ENCODE measurements around the gene ARF1. TPM values are rescaled to one million over a fixed set of nuclear protein-coding genes. Genes with fewer than 3 reads are reported as not detected.

Gene ARF1
- polyA plus RNA-seq, 1 donor (not counting 4 experiments of a cell fraction or from before 2014, with no cell fraction given): 295 TPM

- dilution Hi-C loops (cut with MboI; ENCODE audit: extremely low pct_ligation_motif_present, low sequenced_read_pairs): no loop called here
- no peak for FAIRE-seq
- no peaks in the 10 kb centered on the region for H3K9me3 ChIP-seq (ENCODE audit: control insufficient read depth, low read depth, low read length)
- no peak overlapping the region for H3K27ac ChIP-seq (ENCODE audit: control insufficient read depth, insufficient read depth, low read length)
- no peaks in the 10 kb centered on the region for H3K9me1 ChIP-seq (ENCODE audit: control insufficient read depth, extremely low read depth, insufficient read depth, low read length)
- no peak overlapping the region for H3K4me2 ChIP-seq (ENCODE audit: control insufficient read depth, extremely low read depth, insufficient read depth, low read depth, low read length)
- H3K4me3 ChIP-seq (ENCODE audit: control insufficient read depth in 2 of 3, extremely low read depth in 1 of 3, insufficient read depth in 2 of 3, low read depth in 1 of 3, low read length in 3 of 3): no peak overlapping the region
- H2AFZ ChIP-seq (ENCODE audit: control insufficient read depth, low read length): no peak overlapping the region
- TF ChIP-seq CTCF (optimal IDR thresholded peaks at IDR 0.05 in 1 of 3, IDR thresholded peaks at IDR 0.05 in 1 of 3, conservative IDR thresholded peaks at IDR 0.05 in 1 of 3; ENCODE audit: extremely low read depth in 1 of 3, insufficient read depth in 2 of 3, low read length in 3 of 3) (no peak), EZH2 (IDR thresholded peaks at IDR 0.05; ENCODE audit: low read length) (no peak)
- H3K9ac ChIP-seq (ENCODE audit: control insufficient read depth, extremely low read depth, insufficient read depth, low read length): no peak overlapping the region
- peaks cover 17% of the 10 kb centered on the region for H3K4me1 ChIP-seq (ENCODE audit: control insufficient read depth, extremely low read depth, insufficient read depth, low read length)
- H4K20me1 ChIP-seq (ENCODE audit: control insufficient read depth, extremely low read depth, insufficient read depth, low read length): no peaks in the 10 kb centered on the region
- peaks cover 24% of the 10 kb centered on the region for H3K79me2 ChIP-seq (ENCODE audit: control insufficient read depth, insufficient read depth, low read length)
- no peaks in the 10 kb centered on the region for H3K27me3 ChIP-seq (ENCODE audit: control insufficient read depth, extremely low read depth, insufficient read depth, low read length)
- no peak for DNase-seq (ENCODE audit: low read depth, low spot score)
- peaks cover 3 to 14% of the 10 kb centered on the region in 2 experiments for H3K36me3 ChIP-seq (ENCODE audit: control insufficient read depth in 2 of 2, extremely low read depth in 1 of 2, insufficient read depth in 2 of 2, low read length in 2 of 2)
Observed at GRCh38 chr1:228106800-228107054, 24.2 kb downstream of the ARF1 start.

- Histone ChIP-seq H2AFZ (ENCODE audit: control insufficient read depth, low read length) (no peak overlapping the region), H3K9me3 (ENCODE audit: control insufficient read depth, low read depth, low read length) (no peaks in the 10 kb centered on the region), H3K36me3 (ENCODE audit: control insufficient read depth in 2 of 2, extremely low read depth in 1 of 2, insufficient read depth in 2 of 2, low read length in 2 of 2) (peaks cover 3 to 14% of the 10 kb centered on the region in 2 experiments), H3K27ac (ENCODE audit: control insufficient read depth, insufficient read depth, low read length) (no peak overlapping the region), H3K9me1 (ENCODE audit: control insufficient read depth, extremely low read depth, insufficient read depth, low read length) (no peaks in the 10 kb centered on the region), H3K79me2 (ENCODE audit: control insufficient read depth, insufficient read depth, low read length) (peaks cover 17% of the 10 kb centered on the region), H3K4me3 (ENCODE audit: control insufficient read depth in 2 of 3, extremely low read depth in 1 of 3, insufficient read depth in 2 of 3, low read depth in 1 of 3, low read length in 3 of 3) (no peak overlapping the region), H3K4me2 (ENCODE audit: control insufficient read depth, extremely low read depth, insufficient read depth, low read depth, low read length) (no peak overlapping the region), H4K20me1 (ENCODE audit: control insufficient read depth, extremely low read depth, insufficient read depth, low read length) (no peaks in the 10 kb centered on the region), H3K4me1 (ENCODE audit: control insufficient read depth, extremely low read depth, insufficient read depth, low read length) (peaks cover 17% of the 10 kb centered on the region), H3K27me3 (ENCODE audit: control insufficient read depth, extremely low read depth, insufficient read depth, low read length) (no peaks in the 10 kb centered on the region), H3K9ac (ENCODE audit: control insufficient read depth, extremely low read depth, insufficient read depth, low read length) (no peak overlapping the region)
- FAIRE-seq (no peak), DNase-seq (ENCODE audit: low read depth, low spot score) (no peak)
- TF ChIP-seq CTCF (optimal IDR thresholded peaks at IDR 0.05 in 1 of 3, IDR thresholded peaks at IDR 0.05 in 1 of 3, conservative IDR thresholded peaks at IDR 0.05 in 1 of 3; ENCODE audit: extremely low read depth in 1 of 3, insufficient read depth in 2 of 3, low read length in 3 of 3) (no peak), EZH2 (IDR thresholded peaks at IDR 0.05; ENCODE audit: low read length) (no peak)
- dilution Hi-C loops (cut with MboI; ENCODE audit: extremely low pct_ligation_motif_present, low sequenced_read_pairs): no loop called here
Observed at GRCh38 chr1:228107636-228108035, 25.1 kb downstream of the ARF1 start.

Measured in keratinocyte (primary cell).